Stimulated activated CD8-positive, alpha-beta memory T cell treated with anti-CD3 and anti-CD28 coated beads, Interleukin-15, amount 100 ng/mL, for 1 hour (primary cell): ENCODE data around the gene RGS8.

Experiments used
- DNase-seq: peaks from one replicate; pipeline ENCODE4 v3.0.0-alpha.2; 2020; ENCODE audit warnings: low read depth

Gene RGS8

GRCh38 chr1:182684116-182684828 lies at the start of gene RGS8:
TSS of gene RGS8 (minus strand) at chr1:182684587. CDS start at chr1:182669649, 14,938 bp downstream.
- DNase-seq: no peak

DNA sequence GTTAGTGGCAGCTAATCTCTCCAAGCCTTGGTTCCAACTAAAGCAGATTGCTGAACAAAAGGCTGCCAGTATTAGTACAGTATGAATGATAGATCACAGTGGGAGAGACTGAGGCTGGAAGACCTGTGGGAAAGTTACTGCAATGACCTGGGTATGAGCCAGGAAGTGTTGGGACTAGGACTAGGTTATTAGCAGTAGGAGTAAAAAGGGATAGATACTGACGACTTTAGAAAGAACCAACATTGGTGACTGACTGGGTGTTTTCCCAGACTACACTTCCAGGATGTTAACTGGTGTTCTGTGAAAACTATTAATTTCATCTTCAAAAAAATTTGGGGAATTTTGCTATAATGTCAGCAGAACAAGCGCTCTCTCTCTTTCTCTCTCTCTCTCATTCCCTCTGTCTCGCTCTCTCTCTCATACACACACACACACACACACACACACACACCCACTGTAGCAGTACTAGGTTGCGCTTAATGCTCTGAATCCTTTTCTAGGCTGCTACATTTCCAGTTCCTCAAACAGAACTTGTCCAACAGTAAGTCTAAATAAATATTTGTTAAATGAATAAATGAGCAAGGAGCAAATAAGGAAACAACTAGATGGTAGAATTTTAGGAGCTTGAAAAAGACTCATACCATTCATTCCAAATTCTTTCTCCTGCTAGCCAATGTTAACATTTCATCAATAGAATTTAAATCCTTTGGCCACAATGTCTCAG lies 47.6 kb upstream of the RGS8 start:
- no peak for DNase-seq

DNA sequence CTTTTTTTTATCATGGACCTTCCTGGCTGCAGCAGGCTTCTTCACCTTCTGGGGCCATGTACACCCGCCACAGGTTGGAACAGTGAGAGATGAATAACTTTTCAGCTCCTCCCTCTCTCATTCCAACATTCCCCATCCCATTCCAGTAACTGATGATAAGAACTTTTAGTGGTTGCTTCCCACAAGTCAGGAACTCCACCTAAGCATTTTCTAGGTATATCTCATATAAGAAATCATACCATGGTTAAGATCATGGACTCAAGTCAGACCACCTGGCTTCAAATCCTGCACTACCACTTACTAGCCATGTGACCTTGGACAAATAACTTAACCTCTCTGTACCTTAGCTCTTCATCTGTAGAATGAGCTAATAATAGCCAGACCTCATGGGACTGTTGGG lies 42.5 kb upstream of the RGS8 start:
- DNase-seq: no peak

DNA sequence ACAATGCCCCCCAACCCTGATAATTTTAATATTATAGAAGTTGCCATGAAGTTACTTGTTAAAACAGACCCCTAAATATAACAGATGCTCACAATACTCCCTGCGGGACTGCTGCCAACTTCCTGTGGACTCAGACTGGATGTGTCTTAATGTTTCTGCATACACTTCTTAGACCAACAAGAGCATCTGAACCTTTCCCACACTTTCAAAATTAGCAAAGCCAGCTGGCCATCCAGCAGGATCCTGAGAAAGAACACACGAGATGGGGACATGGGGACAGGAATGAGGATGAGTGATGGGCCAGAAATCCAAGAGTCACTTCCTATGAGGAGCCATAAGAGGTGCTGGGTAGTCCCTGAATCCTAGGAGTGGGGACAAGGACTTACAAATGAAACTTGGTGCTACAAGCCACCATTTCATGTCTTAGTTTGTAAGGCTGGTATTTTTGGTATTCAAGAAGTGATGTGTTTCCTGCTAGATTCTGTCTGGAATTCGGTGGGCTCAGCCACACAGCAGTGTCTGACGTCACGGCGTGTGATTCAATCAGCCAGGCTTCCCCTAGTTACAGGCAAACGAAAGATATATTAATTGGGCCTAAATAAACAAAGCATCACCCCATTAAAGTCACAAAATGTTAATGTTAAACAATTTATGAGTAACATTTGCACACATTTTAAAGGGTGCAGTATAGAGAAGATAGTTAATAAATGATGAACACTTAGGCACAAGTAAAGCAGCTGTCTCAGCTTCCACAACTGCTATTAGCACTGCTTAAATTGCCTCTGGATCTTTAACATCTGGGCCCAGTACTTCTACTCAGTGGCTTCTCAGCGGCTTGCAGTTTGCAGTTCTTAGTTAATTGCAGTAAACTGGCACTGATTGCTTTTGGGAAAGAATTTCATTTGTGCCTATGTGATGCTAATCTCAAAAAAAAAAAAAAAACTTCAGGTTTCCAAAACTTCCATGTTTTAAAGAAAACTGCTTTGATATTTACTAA lies 41.2 kb upstream of the RGS8 start:
- no peak for DNase-seq

DNA sequence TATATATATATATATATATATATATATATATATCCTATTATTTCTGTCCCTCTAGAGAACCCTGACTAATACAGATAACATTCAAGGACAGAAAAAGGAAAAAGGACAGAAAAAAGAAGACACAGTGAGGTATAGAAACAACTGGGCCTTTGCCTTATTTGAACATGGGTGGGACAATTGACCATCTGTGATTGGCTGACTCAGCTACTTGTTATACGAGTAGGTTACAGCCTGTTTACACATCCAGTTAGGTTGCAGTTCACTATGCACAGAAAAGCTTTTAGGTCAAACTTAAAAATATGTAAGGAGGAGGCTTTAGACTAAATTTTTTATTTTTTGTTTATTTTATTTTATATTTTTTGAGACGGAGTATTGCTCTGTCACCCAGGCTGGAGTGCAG lies 39.8 kb upstream of the RGS8 start:
- DNase-seq: no peak

DNA sequence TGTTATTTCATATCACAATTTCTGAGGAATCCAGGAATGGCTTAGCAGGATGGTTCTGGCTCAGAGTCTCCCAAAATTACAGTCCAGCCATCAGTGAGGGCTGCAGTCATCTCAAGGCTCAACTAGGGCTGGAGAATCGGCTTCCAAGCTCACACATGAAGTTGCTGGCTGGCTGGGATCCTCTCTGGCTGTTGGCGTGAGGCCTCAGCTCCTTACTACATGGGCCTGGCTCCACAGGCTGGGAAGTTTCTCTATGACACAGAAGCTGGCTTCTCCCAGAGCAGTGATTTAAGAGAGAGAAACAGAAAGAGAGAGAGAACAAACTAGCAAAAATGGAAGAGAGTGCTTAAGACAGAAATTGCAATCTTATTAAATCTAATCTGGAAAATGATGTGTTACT lies 38.8 kb upstream of the RGS8 start:
- DNase-seq: no peak

GRCh38 chr1:182721525-182721924 lies 37.1 kb upstream of the RGS8 start:
- no peak for DNase-seq

GRCh38 chr1:182720463-182720862 lies 36.1 kb upstream of the RGS8 start:
- DNase-seq: no peak

- DNase-seq: no peak
These were observed 35.2 kb upstream of the RGS8 start for GRCh38 chr1:182719553-182719952.

DNA sequence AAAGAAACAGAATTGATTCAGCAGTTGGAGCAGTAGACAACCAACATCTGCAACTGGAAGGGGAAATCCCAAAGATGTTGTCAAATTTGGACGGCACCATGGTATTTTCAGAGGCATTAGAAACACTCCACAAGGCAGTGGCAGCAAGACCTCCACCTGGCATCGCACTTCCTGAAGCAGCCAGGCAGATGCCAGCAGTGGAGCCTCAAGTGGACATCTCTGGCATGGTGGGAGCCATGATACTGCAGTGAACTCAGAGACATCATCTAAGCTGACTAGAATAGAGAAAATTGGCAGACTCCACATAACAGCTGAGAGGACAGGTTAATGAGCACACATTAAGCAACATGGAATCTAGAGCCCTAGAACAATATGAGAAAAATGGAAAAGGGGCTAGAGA lies 33.9 kb upstream of the RGS8 start:
- no peak for DNase-seq

GRCh38 chr1:182716740-182717720 lies 32.6 kb upstream of the RGS8 start:
- DNase-seq: no peak

DNA sequence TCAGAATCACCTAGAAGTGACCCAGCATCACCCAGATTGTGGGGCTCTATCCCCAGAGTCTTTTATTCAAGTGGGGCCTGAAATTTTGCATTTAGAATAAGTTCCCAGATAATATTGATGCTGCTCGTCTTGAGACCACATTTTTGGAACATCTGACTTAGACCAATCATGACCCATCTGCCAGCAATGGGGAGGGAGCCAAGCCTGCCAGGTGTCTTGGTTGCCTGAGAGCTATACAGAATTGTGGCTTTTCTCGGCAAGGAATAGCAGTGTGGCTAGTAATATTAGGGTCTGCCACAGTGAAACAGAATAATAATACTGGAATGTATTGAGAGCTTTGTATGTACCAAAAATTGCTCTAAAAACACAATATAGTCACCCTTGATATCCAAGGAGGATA lies 31.1 kb upstream of the RGS8 start:
- DNase-seq: no peak

- no peak for DNase-seq
These were observed 30.2 kb upstream of the RGS8 start for GRCh38 chr1:182714546-182714945.

DNA sequence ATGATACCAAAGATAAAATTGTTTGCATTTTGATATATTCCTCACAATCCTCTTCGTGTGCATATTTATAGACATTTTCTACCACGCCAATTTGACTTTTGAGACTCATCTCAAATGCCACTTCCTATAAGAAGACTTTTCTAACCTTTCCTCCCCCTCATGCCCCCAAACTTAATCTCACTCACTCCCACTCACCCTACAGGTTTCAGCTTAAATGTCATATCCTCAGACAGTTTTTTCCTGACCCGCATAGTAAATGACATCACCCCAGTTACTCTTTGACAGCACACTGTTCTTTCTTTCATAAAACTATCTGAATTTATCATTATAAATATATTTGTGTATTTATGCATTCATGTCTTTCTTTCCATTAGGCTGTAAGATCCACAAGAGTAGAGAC lies 29.6 kb upstream of the RGS8 start:
- DNase-seq: no peak

- DNase-seq: no peak
These were observed 29.1 kb upstream of the RGS8 start for GRCh38 chr1:182713492-182713891.

DNA sequence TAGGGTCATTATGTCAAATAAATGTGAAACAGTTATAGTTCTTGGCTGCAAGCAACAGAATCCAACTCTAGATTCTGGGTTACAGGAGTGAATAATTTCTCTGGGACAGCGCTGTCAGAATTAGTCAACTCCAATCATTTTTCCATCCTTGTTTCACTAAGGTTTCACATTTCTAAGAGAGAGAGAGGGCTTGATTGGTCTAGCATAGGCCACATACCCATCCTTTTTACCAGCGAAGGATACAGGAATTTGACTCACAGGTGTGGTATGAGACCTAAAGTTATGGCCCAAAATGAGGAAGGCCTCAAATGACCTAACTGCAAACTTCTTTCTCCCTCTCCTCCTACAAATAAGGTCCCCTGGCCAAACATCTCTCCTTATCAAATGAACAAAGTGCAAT lies 25.5 kb upstream of the RGS8 start:
- no peak for DNase-seq

DNA sequence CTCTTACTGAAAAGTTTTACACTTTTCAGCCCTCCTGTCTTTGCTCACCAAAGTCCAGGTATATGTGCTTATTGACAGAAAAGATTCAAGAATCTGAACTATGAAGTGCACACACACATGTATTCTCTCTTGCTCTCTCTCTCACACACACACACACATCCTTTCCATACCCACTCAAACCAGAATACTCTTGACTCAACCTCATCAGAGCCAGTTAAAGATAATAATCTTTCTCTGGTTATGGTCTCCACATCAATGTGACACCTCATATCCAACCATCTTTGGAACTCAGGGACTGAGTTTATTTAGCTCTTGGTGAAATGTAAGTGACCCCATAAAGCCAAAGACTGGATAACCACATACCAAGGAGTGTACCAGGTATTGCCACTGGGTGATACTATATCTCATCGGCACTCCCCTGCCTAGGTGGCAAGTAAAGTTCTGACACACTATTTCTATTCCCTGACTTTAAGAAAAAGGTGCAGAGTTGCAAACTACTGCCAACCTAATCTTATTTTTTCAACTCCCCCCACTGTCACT lies 24.9 kb upstream of the RGS8 start:
- DNase-seq: no peak

DNA sequence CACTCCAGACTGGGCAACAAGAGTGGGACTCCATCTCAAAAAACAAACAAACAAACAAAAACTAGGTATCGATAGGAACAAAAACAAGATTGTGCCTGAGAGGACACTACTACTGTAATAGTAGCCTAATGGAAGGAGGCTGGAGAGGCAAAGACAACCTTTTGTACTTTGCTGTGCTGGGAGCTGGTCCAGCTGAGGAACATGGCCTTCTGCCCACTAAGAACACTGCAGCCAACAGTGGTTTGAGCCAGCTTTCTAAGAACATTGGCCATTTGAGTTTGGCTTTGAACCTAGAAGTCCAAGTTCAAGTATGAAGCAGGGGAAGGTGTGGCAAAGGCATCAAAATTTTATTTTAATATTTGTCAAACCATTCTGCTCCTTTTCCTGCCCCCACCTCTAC lies 22.7 kb upstream of the RGS8 start:
- no peak for DNase-seq

- DNase-seq: no peak
These were observed 20.3 kb upstream of the RGS8 start for GRCh38 chr1:182704677-182705076.

- no peak for DNase-seq
These were observed 19.2 kb upstream of the RGS8 start for GRCh38 chr1:182703539-182703938.
